HG03060 (cell line): ENCODE measurements around the gene KIDINS220.
"Not testable (repeated sequence)": the region's sequence is repeated elsewhere in the genome, so short reads cannot be mapped to it uniquely, and the experiment has no call there.

Source experiments
- ATAC-seq: cut with Tn5 transposase; IDR thresholded peaks from one replicate; pipeline ENCODE4 v1.9.1; 2021; ENCODE audit warnings: low read depth, moderate number of reproducible peaks; ENCODE audit not compliant: unreplicated experiment

Gene KIDINS220

GRCh38 chr2:8756716-8757115, 80.7 kb downstream of the KIDINS220 start:
- no peak for ATAC-seq

GRCh38 chr2:8756230-8756629, 81.2 kb downstream of the KIDINS220 start:
- no peak for ATAC-seq

- ATAC-seq: no peak
Measured at GRCh38 chr2:8754106-8754776, 83.2 kb downstream of the KIDINS220 start.

GRCh38 chr2:8753609-8754008, 83.8 kb downstream of the KIDINS220 start:
- ATAC-seq: no peak

- no peak for ATAC-seq
Measured at GRCh38 chr2:8752385-8752784, 85.0 kb downstream of the KIDINS220 start.

GRCh38 chr2:8750221-8750620, 87.2 kb downstream of the KIDINS220 start:
- no peak for ATAC-seq

- ATAC-seq: no peak
Measured at GRCh38 chr2:8743261-8743660, 94.2 kb downstream of the KIDINS220 start.

GRCh38 chr2:8740136-8740535, 97.3 kb downstream of the KIDINS220 start:
- ATAC-seq: no peak

GRCh38 chr2:8737571-8738175, 99.7 kb downstream of the KIDINS220 start:
- no peak for ATAC-seq

- ATAC-seq: no peak
Measured at GRCh38 chr2:8732601-8733000, 104.8 kb downstream of the KIDINS220 start.

GRCh38 chr2:8729939-8730338, 107.5 kb downstream of the KIDINS220 start:
- no peak for ATAC-seq

- not testable (repeated sequence) for ATAC-seq
Measured at GRCh38 chr2:8729101-8729500, 108.3 kb downstream of the KIDINS220 start.

GRCh38 chr2:8728305-8729015, 109.0 kb downstream of the KIDINS220 start:
- ATAC-seq: no peak

- no peak for ATAC-seq
Measured at GRCh38 chr2:8725838-8726237, 111.6 kb downstream of the KIDINS220 start.

- no peak for ATAC-seq
Measured at GRCh38 chr2:8722986-8723385, 114.4 kb downstream of the KIDINS220 start.

GRCh38 chr2:8721410-8721809, 116.0 kb downstream of the KIDINS220 start:
- no peak for ATAC-seq

GRCh38 chr2:8720741-8721140, 116.7 kb downstream of the KIDINS220 start:
- ATAC-seq: no peak

GRCh38 chr2:8719528-8719927, 117.9 kb downstream of the KIDINS220 start:
- ATAC-seq: no peak

GRCh38 chr2:8714971-8715370, 122.4 kb downstream of the KIDINS220 start:
- no peak for ATAC-seq

- no peak for ATAC-seq
Measured at GRCh38 chr2:8714283-8714682, 123.1 kb downstream of the KIDINS220 start.

GRCh38 chr2:8710951-8711350, 126.5 kb downstream of the KIDINS220 start:
- no peak for ATAC-seq

- no peak for ATAC-seq
Measured at GRCh38 chr2:8709611-8710010, 127.8 kb downstream of the KIDINS220 start.
